Neural progenitor cell (in vitro differentiated cells): ENCODE measurements around the gene F7. TPM values are rescaled to one million over a fixed set of nuclear protein-coding genes. Genes with fewer than 3 reads are reported as not detected.

Source experiments
- DNase-seq: peaks from one replicate; pipeline ENCODE4 v3.0.0-alpha.2; 2016; ENCODE audit warnings: low spot score
- H2AFZ ChIP-seq: fragments of 200-600 bp; sonication (generic); replicated peaks from 2 replicates; pipeline ENCODE4 v1.6.1; 2016; ENCODE audit warnings: antibody characterized with exemption
- H3F3A ChIP-seq: fragments of 200-600 bp; sonication (generic); 2 replicates; pipeline ENCODE4 v1.6.1; 2016; ENCODE audit warnings: antibody characterized with exemption, low read depth
- H3K27ac ChIP-seq: fragments of 200-600 bp; sonication (generic); 2 replicates; pipeline ENCODE4 v1.5.1; 2016; ENCODE audit warnings: mild to moderate bottlenecking
- H3K27me3 ChIP-seq: fragments of 200-600 bp; sonication (generic); 2 replicates; pipeline ENCODE4 v1.6.1; 2016; ENCODE audit warnings: mild to moderate bottlenecking, moderate library complexity
- H3K36me3 ChIP-seq: fragments of 200-600 bp; sonication (generic); 2 replicates; pipeline ENCODE4 v1.5.1; 2016
- H3K4me1 ChIP-seq: fragments of 200-600 bp; sonication (generic); 2 replicates; pipeline ENCODE4 v1.6.1; 2016; ENCODE audit warnings: mixed run types
- H3K4me2 ChIP-seq: fragments of 200-600 bp; sonication (generic); 2 replicates; pipeline ENCODE4 v1.6.1; 2016
- H3K4me3 ChIP-seq: fragments of 200-600 bp; sonication (generic); 2 replicates; pipeline ENCODE4 v1.5.1; 2016
- H3K79me2 ChIP-seq: fragments of 200-600 bp; sonication (generic); 2 replicates; pipeline ENCODE4 v1.6.1; 2016; ENCODE audit warnings: low read depth
- H3K9ac ChIP-seq: fragments of 200-600 bp; sonication (generic); 2 replicates; pipeline ENCODE4 v1.6.1; 2016
- H3K9me3 ChIP-seq: fragments of 200-600 bp; sonication (generic); 2 replicates; pipeline ENCODE4 v1.5.1; 2016; ENCODE audit warnings: low read depth
- H4K20me1 ChIP-seq: fragments of 200-600 bp; sonication (generic); 2 replicates; pipeline ENCODE4 v1.6.1; 2016; ENCODE audit warnings: low read depth
- H3K27ac Mint-ChIP-seq: 3 replicates; pipeline ENCODE4 v1.8.0; 2021; ENCODE audit warnings: mixed read lengths
- H3K27me3 Mint-ChIP-seq: 2 replicates; pipeline ENCODE4 v1.8.0; 2022; ENCODE audit warnings: low read depth, mild to moderate bottlenecking, inconsistent platforms, moderate library complexity, mixed read lengths; ENCODE audit not compliant: insufficient read depth
- H3K36me3 Mint-ChIP-seq: 3 replicates; pipeline ENCODE4 v1.8.0; 2021; ENCODE audit warnings: mixed read lengths
- H3K4me1 Mint-ChIP-seq: 3 replicates; pipeline ENCODE4 v1.8.0; 2021; ENCODE audit warnings: mixed read lengths
- H3K4me3 Mint-ChIP-seq: 3 replicates; pipeline ENCODE4 v1.8.0; 2021; ENCODE audit warnings: mild to moderate bottlenecking, moderate library complexity, mixed read lengths
- H3K9me3 Mint-ChIP-seq: 3 replicates; pipeline ENCODE4 v1.8.0; 2020; ENCODE audit warnings: mixed read lengths
- EZH2 ChIP-seq: fragments of 200-600 bp; sonication (generic); IDR thresholded peaks from 2 replicates; pipeline ENCODE4 v1.6.1; 2017; ENCODE audit warnings: antibody characterized with exemption, mild to moderate bottlenecking, moderate library complexity
- EZH2phosphoT487 ChIP-seq: fragments of 200-600 bp; sonication (generic); IDR thresholded peaks from 2 replicates; pipeline ENCODE4 v1.6.1; 2017; ENCODE audit warnings: antibody characterized with exemption
- total RNA-seq: library from RNA; depleted of rRNA; stranded (reverse); fragments of >200 nt; gene quantifications from 2 replicates; pipeline ENCODE4 v1.2.3, GENCODE V29; 2015; ENCODE audit warnings: low replicate concordance
- TF ChIP-seq, protein P1 (sequence below): fragments of 200-600 bp; sonication (generic); IDR thresholded peaks from 2 replicates; pipeline ENCODE4 v1.5.1; 2017; ENCODE audit warnings: antibody characterized with exemption, mild to moderate bottlenecking

Gene F7
- total RNA-seq, 1 donor from 2014 or later = not detected

DNA sequence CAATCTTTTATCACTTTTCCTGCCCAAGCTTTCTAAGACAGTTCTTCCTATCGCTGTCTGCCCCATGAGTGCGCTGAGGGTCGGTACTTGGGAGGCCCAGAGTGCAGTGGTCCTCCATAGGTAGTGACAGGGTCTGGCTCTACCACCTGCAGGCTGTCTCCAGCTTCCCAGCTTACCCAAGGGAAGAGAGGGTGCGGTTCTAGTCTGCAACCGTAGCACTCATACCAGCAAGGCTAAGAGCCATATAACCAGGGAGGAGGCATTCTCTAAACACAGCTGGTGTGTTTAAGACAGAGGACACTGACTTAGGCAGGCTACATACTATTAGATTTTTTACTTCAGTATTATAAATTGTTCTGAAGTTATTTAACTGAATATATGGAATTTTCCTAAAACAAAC is 61.1 kb downstream of the F7 start:
- H3K9me3 ChIP-seq = no peaks in the 10 kb centered on the region
- Mint-ChIP-seq H3K27me3 (peaks cover 8% of the 10 kb centered on the region), H3K36me3 (peaks cover 17% of the 10 kb centered on the region), H3K4me1 (peaks cover 9% of the 10 kb centered on the region), H3K9me3 (peaks cover 4% of the 10 kb centered on the region), H3K27ac (no peak overlapping the region), H3K4me3 (no peak overlapping the region)
- no peak for DNase-seq
- no peaks in the 10 kb centered on the region for H3K36me3 ChIP-seq
- H3K4me2 ChIP-seq = no peak overlapping the region
- H3K27ac ChIP-seq = no peak overlapping the region
- H3F3A ChIP-seq = peaks cover 13% of the 10 kb centered on the region
- peaks cover 6% of the 10 kb centered on the region for H4K20me1 ChIP-seq
- no peak overlapping the region for H2AFZ ChIP-seq
- no peak overlapping the region for H3K4me3 ChIP-seq
- H3K79me2 ChIP-seq = no peaks in the 10 kb centered on the region
- H3K27me3 ChIP-seq = peaks cover 12% of the 10 kb centered on the region
- peaks cover 12% of the 10 kb centered on the region for H3K4me1 ChIP-seq
- TF ChIP-seq, protein P1, sequence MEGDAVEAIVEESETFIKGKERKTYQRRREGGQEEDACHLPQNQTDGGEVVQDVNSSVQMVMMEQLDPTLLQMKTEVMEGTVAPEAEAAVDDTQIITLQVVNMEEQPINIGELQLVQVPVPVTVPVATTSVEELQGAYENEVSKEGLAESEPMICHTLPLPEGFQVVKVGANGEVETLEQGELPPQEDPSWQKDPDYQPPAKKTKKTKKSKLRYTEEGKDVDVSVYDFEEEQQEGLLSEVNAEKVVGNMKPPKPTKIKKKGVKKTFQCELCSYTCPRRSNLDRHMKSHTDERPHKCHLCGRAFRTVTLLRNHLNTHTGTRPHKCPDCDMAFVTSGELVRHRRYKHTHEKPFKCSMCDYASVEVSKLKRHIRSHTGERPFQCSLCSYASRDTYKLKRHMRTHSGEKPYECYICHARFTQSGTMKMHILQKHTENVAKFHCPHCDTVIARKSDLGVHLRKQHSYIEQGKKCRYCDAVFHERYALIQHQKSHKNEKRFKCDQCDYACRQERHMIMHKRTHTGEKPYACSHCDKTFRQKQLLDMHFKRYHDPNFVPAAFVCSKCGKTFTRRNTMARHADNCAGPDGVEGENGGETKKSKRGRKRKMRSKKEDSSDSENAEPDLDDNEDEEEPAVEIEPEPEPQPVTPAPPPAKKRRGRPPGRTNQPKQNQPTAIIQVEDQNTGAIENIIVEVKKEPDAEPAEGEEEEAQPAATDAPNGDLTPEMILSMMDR = no peak
- no peak for TF ChIP-seq EZH2
- no peak for TF ChIP-seq EZH2phosphoT487
- no peak overlapping the region for H3K9ac ChIP-seq

DNA sequence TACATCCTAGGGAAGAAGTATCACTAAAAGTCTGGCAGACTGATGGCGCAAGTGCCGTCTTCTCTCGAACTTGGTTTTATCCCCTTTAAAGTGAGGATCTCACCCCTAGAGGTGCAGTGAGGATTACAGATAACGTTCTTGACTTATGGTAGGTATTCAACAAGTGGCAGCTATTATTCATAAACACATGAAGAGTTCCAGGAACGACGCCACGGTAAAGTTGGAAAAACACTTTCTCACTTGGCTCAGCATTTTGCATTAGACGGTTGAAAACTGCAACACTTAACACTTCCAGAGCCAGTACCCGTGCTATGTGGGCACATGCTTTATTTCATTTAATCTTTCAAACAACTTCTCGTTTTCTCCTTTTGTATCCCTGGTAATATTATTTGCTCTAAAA is 61.6 kb downstream of the F7 start:
- peaks cover 13% of the 10 kb centered on the region for H3F3A ChIP-seq
- H3K4me3 Mint-ChIP-seq = no peak overlapping the region
- peaks cover 9% of the 10 kb centered on the region for H3K4me1 Mint-ChIP-seq
- H3K27me3 ChIP-seq = peaks cover 12% of the 10 kb centered on the region
- no peak overlapping the region for H2AFZ ChIP-seq
- TF ChIP-seq EZH2 (no peak), EZH2phosphoT487 (no peak)
- TF ChIP-seq, protein P1 = no peak
- no peak overlapping the region for H3K9ac ChIP-seq
- H3K4me3 ChIP-seq = no peak overlapping the region
- no peak for DNase-seq
- peaks cover 6% of the 10 kb centered on the region for H4K20me1 ChIP-seq
- peaks cover 4% of the 10 kb centered on the region for H3K9me3 Mint-ChIP-seq
- no peaks in the 10 kb centered on the region for H3K36me3 ChIP-seq
- no peak overlapping the region for H3K27ac ChIP-seq
- no peak overlapping the region for H3K27ac Mint-ChIP-seq
- H3K4me2 ChIP-seq = no peak overlapping the region
- H3K4me1 ChIP-seq = peaks cover 12% of the 10 kb centered on the region
- H3K9me3 ChIP-seq = no peaks in the 10 kb centered on the region
- H3K36me3 Mint-ChIP-seq = peaks cover 18% of the 10 kb centered on the region
- H3K27me3 Mint-ChIP-seq = peaks cover 8% of the 10 kb centered on the region
- H3K79me2 ChIP-seq = no peaks in the 10 kb centered on the region

DNA sequence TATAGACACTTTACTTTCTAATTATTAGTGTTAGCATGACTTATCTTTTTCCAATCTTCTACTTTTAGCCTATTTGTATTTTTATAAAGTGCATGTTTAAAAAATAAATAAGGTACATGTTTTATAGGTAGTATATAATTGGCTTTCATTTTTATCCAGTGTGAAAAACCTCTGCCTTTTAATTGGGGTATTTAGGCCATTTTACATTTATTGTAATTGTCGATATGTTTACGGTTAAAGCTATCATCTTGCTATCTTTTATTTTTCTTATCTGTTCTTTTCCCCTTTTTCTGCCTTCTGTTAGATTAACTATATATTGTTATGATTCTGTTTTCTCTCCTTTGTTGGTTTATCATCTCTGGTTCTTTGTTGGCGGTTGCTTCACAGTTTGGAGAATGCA is 62.0 kb downstream of the F7 start:
- peaks cover 19% of the 10 kb centered on the region for H3K36me3 Mint-ChIP-seq
- Histone ChIP-seq H3K4me1 (peaks cover 12% of the 10 kb centered on the region), H3K9ac (no peak overlapping the region), H3K79me2 (no peaks in the 10 kb centered on the region), H3K36me3 (no peaks in the 10 kb centered on the region), H2AFZ (no peak overlapping the region), H3K4me2 (no peak overlapping the region), H4K20me1 (peaks cover 6% of the 10 kb centered on the region), H3K27me3 (peaks cover 11% of the 10 kb centered on the region), H3K9me3 (no peaks in the 10 kb centered on the region), H3K27ac (no peak overlapping the region), H3F3A (peaks cover 13% of the 10 kb centered on the region), H3K4me3 (no peak overlapping the region)
- no peak overlapping the region for H3K27ac Mint-ChIP-seq
- H3K4me1 Mint-ChIP-seq = peaks cover 9% of the 10 kb centered on the region
- peaks cover 8% of the 10 kb centered on the region for H3K27me3 Mint-ChIP-seq
- H3K9me3 Mint-ChIP-seq = peaks cover 4% of the 10 kb centered on the region
- H3K4me3 Mint-ChIP-seq = no peak overlapping the region
- DNase-seq = no peak
- TF ChIP-seq, protein P1 = no peak
- no peak for TF ChIP-seq EZH2phosphoT487

DNA sequence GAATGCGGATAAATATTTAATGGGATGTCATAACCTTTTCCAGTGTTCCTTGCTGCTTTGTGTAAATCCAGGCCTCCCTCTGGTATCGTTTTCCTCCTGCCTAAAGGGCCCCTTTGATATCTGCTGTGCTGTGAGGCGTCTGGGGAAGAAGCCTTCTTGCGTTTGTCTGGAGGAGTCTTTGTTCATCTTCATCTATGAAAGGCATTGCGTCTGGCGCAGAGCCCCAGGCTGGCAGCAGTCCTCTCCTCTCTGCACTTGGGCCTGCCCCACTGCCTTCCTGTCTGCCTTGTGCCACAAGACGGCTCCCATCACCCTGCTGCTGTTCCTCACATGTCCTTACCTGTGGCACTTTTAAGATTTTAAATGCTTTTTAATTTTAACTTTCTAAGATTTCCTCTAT is 62.6 kb downstream of the F7 start:
- Histone ChIP-seq H3K4me1 (peaks cover 12% of the 10 kb centered on the region), H3F3A (peaks cover 13% of the 10 kb centered on the region), H2AFZ (no peak overlapping the region), H3K36me3 (no peaks in the 10 kb centered on the region), H3K79me2 (no peaks in the 10 kb centered on the region), H3K9ac (no peak overlapping the region), H3K27me3 (peaks cover 5% of the 10 kb centered on the region), H4K20me1 (peaks cover 6% of the 10 kb centered on the region), H3K9me3 (no peaks in the 10 kb centered on the region), H3K4me3 (no peak overlapping the region), H3K4me2 (no peak overlapping the region), H3K27ac (no peak overlapping the region)
- peaks cover 21% of the 10 kb centered on the region for H3K36me3 Mint-ChIP-seq
- TF ChIP-seq EZH2 (no peak), EZH2phosphoT487 (no peak)
- TF ChIP-seq, protein P1 = no peak
- H3K4me1 Mint-ChIP-seq = peaks cover 8% of the 10 kb centered on the region
- peaks cover 6% of the 10 kb centered on the region for H3K27me3 Mint-ChIP-seq
- no peak overlapping the region for H3K27ac Mint-ChIP-seq
- no peak for DNase-seq
- no peak overlapping the region for H3K4me3 Mint-ChIP-seq
- peaks cover 4% of the 10 kb centered on the region for H3K9me3 Mint-ChIP-seq
